HepG2 (cell line): ENCODE measurements around the gene ZC3H18. TPM values are rescaled to one million over a fixed set of nuclear protein-coding genes. Genes with fewer than 3 reads are reported as not detected.

Experiments used
- ATF4 ChIP-seq, 2 experiments: fragments of 450-650 bp in 1 of 2; sonication (generic) in 1 of 2; formaldehyde crosslinking; IDR thresholded peaks; 2 replicates each; pipeline versions ENCODE4 v1.5.0 to v1.8.0; 2020 to 2022; ENCODE audit warnings: mild to moderate bottlenecking in 1 of 2, missing genetic modification reagents in 1 of 2
- ETV5 ChIP-seq: IDR thresholded peaks from 2 replicates; pipeline ENCODE4 v1.6.1; 2018; ENCODE audit warnings: missing biosample characterization, missing genetic modification reagents, inconsistent platforms, borderline replicate concordance
- HOXA7 ChIP-seq: sonication (generic); formaldehyde crosslinking; IDR thresholded peaks from 2 replicates; pipeline ENCODE4 v1.8.1; 2022; ENCODE audit warnings: mild to moderate bottlenecking, missing genetic modification reagents, moderate library complexity
- HOXA9 ChIP-seq: sonication (generic); formaldehyde crosslinking; IDR thresholded peaks from 2 replicates; pipeline ENCODE4 v1.8.1; 2022; ENCODE audit warnings: missing genetic modification reagents, mild to moderate bottlenecking, moderate library complexity, borderline replicate concordance
- MLXIP ChIP-seq: sonication (generic); formaldehyde crosslinking; IDR thresholded peaks from 2 replicates; pipeline ENCODE4 v1.9.0; 2021; ENCODE audit warnings: missing genetic modification reagents, borderline replicate concordance
- NCOA1 ChIP-seq: sonication (generic); formaldehyde crosslinking; IDR thresholded peaks from 2 replicates; pipeline ENCODE4 v1.9.0; 2021; ENCODE audit warnings: missing genetic modification reagents
- NR2F6 ChIP-seq, 2 experiments: IDR thresholded peaks; 2 replicates each; pipeline ENCODE4 v1.6.1; 2016; ENCODE audit warnings: antibody characterized with exemption in 1 of 2, mild to moderate bottlenecking in 1 of 2
- PAXIP1 ChIP-seq: sonication (generic); formaldehyde crosslinking; conservative IDR thresholded peaks from 2 replicates; pipeline ENCODE4 v1.4.0; 2020; ENCODE audit warnings: mild to moderate bottlenecking, missing genetic modification reagents, moderate library complexity
- RCOR2 ChIP-seq: IDR thresholded peaks from 2 replicates; pipeline ENCODE4 v1.6.1; 2016; ENCODE audit warnings: missing biosample characterization, missing genetic modification reagents
- SRSF9 ChIP-seq: fragments of 200-400 bp; formaldehyde crosslinking; IDR thresholded peaks from 2 replicates; pipeline ENCODE4 v1.6.1; 2018; ENCODE audit warnings: borderline replicate concordance, mild to moderate bottlenecking, low read depth, low read length; ENCODE audit not compliant: insufficient read depth, poor library complexity, severe bottlenecking
- ZBTB43 ChIP-seq: sonication (generic); formaldehyde crosslinking; conservative IDR thresholded peaks from 2 replicates; pipeline ENCODE4 v1.4.0; 2020; ENCODE audit warnings: missing genetic modification reagents
- ZFP62 ChIP-seq: sonication (generic); formaldehyde crosslinking; IDR thresholded peaks from 2 replicates; pipeline ENCODE4 v1.4.0; 2020; ENCODE audit warnings: missing genetic modification reagents
- ZMAT5 ChIP-seq: sonication (generic); formaldehyde crosslinking; IDR thresholded peaks from 2 replicates; pipeline ENCODE4 v1.5.0; 2020; ENCODE audit warnings: mild to moderate bottlenecking, low read depth, missing genetic modification reagents, borderline replicate concordance
- ZNF180 ChIP-seq: sonication (generic); formaldehyde crosslinking; IDR thresholded peaks from 2 replicates; pipeline ENCODE4 v1.4.0; 2020; ENCODE audit warnings: low read depth, missing genetic modification reagents, borderline replicate concordance
- ZNF282 ChIP-seq: fragments of 450-650 bp; IDR thresholded peaks from 2 replicates; pipeline ENCODE4 v1.6.1; 2018; ENCODE audit not compliant: partially characterized antibody
- ZNF597 ChIP-seq: sonication (generic); formaldehyde crosslinking; IDR thresholded peaks from 2 replicates; pipeline ENCODE4 v1.5.0; 2020; ENCODE audit warnings: missing genetic modification reagents
- ZNF7 ChIP-seq: IDR thresholded peaks from 2 replicates; pipeline ENCODE4 v1.6.1; 2016; ENCODE audit warnings: missing biosample characterization, missing genetic modification reagents
- polyA plus RNA-seq, 8 experiments: library from polyadenylated mRNA; depleted of rRNA in 3 of 8; stranded (reverse) in 7 of 8; unstranded in 1 of 8; fragments of >200 nt; fragmentation: Illumina TruSeq in 4 of 8; extraction: Trizol in 4 of 8; gene quantifications; 2 replicates each; pipeline versions ENCODE4 v1.2.1 to v1.2.3, GENCODE V29; 2011 to 2016; ENCODE audit warnings: low read depth in 4 of 8, missing spikeins in 1 of 8, mixed read lengths in 1 of 8; ENCODE audit not compliant: insufficient read depth in 1 of 8
- total RNA-seq, 5 experiments: library from RNA; depleted of rRNA; stranded (reverse); fragments of >200 nt; fragmentation: Illumina TruSeq; extraction: Trizol; gene quantifications; 2 replicates each; pipeline ENCODE4 v1.2.3, GENCODE V29; 2016; ENCODE audit warnings: low read depth in 1 of 5

The ZC3H18 gene
- total and polyA plus RNA-seq, 2 of the 13 experiments (the other 11 are each of a cell fraction or from before 2014, with no cell fraction given) = 11.2 to 27.4 TPM

GRCh38 chr16:88650749-88651275 is 80.6 kb downstream of the ZC3H18 start, which contains the start of gene CYBA (continued):
- TF ChIP-seq PAXIP1 (no peak), ZFP62 (no peak), NR2F6 (IDR thresholded peaks at IDR 0.05) (no peak), NR2F6 (CRISPR knock-in tag; IDR thresholded peaks at IDR 0.05) (no peak; the same call in 1 of the 2 replicates), NCOA1 (CRISPR knock-in tag) (0 out of 2 replicates have a peak, but pooled peaks have one; percentile 73), ZNF7 (CRISPR knock-in tag) (peak; percentile 18; the same call in 1 of the 2 replicates), ZNF282 (no peak), ZNF180 (no peak), SRSF9 (no peak), HOXA9 (CRISPR knock-in tag) (peak; percentile 87; the same call in 1 of the 2 replicates), HOXA7 (0 out of 2 replicates have a peak, but pooled peaks have one; percentile 47), ATF4 (CRISPR knock-in tag; IDR thresholded peaks at IDR 0.05) (peak in 1 of 2 experiments; percentile 75; a peak in 2 of 4 replicates), ETV5 (CRISPR knock-in tag) (no peak), ZNF597 (CRISPR knock-in tag) (0 out of 2 replicates have a peak, but pooled peaks have one; percentile 86), ZMAT5 (no peak), ZBTB43 (peak; percentile 70), RCOR2 (no peak), MLXIP (CRISPR knock-in tag) (no peak)
